ENCODE results near the gene NFASC.

The NFASC gene

DNA sequence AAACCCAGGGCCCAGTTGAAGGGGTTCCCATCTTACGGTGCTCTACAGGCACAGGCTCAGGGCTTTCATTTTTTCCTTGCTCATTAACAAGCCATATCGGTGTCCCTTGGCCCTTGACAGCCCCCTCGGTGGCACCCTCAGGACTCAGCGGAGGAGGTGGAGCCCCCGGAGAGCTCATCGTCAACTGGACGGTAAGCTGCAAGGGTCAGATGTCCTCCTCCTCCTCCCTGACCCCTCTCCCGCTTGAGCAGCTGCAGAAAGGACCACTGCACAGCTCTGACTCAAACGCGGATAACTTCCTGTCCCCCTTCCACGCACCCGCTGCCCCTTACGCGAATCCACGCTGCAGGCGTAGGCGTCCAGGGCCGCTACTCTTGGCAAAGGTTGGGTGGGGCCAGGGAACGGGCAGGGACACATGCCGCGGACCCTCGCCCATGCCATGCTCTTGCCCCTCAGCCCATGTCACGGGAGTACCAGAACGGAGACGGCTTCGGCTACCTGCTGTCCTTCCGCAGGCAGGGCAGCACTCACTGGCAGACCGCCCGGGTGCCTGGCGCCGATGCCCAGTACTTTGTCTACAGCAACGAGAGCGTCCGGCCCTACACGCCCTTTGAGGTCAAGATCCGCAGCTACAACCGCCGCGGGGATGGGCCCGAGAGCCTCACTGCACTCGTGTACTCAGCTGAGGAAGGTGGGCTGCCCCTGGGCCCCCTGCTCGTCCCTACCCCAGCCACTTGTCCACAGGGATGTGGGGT, 198.9 kb downstream of the NFASC start:
- DNase-seq, result no peak

DNA sequence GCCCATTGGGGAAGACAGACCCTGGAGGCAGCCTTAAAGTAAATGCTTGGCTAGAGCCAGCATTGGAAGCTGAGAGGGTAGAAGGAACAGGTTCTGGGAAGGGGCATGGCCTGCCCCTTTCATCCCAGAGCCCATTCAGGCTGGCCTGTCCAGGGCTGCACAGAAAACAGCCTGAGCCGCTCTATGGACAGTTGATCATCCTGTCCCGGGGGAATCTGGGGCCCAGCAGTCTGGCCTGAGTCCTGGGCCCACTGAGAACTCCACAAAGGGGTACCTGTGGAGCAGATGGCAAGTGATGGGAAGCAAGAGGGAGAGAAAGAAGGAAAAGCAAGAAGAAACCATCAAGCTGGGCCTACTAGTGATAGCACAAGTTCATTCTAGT, 200.4 kb downstream of the NFASC start:
- no peak for DNase-seq

DNA sequence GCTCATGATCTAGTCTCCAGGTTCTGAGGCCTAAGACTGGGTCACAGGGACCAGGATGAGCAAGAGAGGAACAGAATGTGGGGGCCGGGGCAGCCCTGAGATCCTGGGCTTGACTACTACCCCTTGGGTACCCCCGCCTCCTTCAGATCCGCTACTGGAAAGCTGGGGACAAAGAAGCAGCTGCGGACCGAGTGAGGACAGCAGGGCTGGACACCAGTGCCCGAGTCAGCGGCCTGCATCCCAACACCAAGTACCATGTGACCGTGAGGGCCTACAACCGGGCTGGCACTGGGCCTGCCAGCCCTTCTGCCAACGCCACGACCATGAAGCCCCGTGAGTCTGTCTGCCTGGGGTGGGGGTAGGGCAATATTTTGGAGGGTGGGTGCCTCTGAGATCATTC, 201.1 kb downstream of the NFASC start:
- no peak for DNase-seq

DNA sequence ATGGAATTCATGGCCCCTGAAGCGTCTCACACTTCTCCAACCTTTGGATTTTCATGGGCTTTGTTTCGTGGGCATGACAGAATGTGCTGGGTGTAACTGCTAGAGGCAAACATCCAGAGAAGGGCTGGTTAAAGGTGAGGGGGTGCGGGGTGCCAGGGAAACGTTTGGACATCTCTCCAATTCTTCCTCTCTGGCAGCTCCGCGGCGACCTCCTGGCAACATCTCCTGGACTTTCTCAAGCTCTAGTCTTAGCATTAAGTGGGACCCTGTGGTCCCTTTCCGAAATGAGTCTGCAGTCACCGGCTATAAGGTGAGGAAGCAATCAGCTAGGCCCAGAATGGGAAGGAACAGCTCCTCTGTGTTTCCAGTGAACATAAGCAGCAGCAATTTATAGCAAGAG, 201.6 kb downstream of the NFASC start:
- DNase-seq, result no peak

Data from SHP77 (cell line).